SU-DHL-6 (cell line): ENCODE measurements around the gene BEND7.

Source experiments
- CTCF ChIP-seq: fragments of 200-600 bp; sonication (generic); IDR thresholded peaks from one replicate; pipeline ENCODE4 v1.5.1; 2017; ENCODE audit warnings: antibody characterized with exemption, mild to moderate bottlenecking, low read length, moderate library complexity; ENCODE audit not compliant: insufficient read depth, poor library complexity, severe bottlenecking
- EZH2phosphoT487 ChIP-seq: fragments of 200-600 bp; sonication (generic), shearing (Covaris generic); conservative IDR thresholded peaks from 2 replicates; pipeline ENCODE4 v1.6.1; 2018; ENCODE audit warnings: mild to moderate bottlenecking, antibody characterized with exemption, low read length, moderate library complexity, mixed read lengths

GRCh38 chr10:13491747-13492360 lies 37.0 kb downstream of the BEND7 start:
- no peak for TF ChIP-seq CTCF
- no peak for TF ChIP-seq EZH2phosphoT487
